Prostate gland (tissue), 2 donors: ENCODE data around the gene SLN. TPM values are rescaled to one million over a fixed set of nuclear protein-coding genes. Genes with fewer than 3 reads are reported as not detected.

ENCODE experiments used
- DNase-seq: peaks from one replicate; pipeline ENCODE4 v3.0.0-alpha.2; 2019; ENCODE audit warnings: low spot score
- H3K27ac ChIP-seq, 2 donors: fragments of 200-600 bp; sonication (generic); 2 replicates each; pipeline ENCODE4 v1.5.1; 2017 to 2019
- H3K27me3 ChIP-seq: fragments of 200-600 bp; sonication (generic); replicated peaks from 2 replicates; pipeline ENCODE4 v1.5.1; 2019; ENCODE audit not compliant: insufficient read depth
- H3K36me3 ChIP-seq, 2 donors: fragments of 200-600 bp; sonication (generic); 1 replicate in 1 of 2; 2 replicates in 1 of 2; pipeline versions ENCODE4 v1.5.1 to v1.8.1; 2017 to 2019
- H3K4me1 ChIP-seq: fragments of 200-600 bp; sonication (generic); replicated peaks from 2 replicates; pipeline ENCODE4 v1.5.1; 2019
- H3K4me3 ChIP-seq, 2 donors: fragments of 200-600 bp; sonication (generic); 2 replicates each; pipeline ENCODE4 v1.5.1; 2017 to 2019
- H3K9me3 ChIP-seq: fragments of 200-600 bp; sonication (generic); 2 replicates; pipeline ENCODE4 v1.5.1; 2017
- CTCF ChIP-seq, 4 experiments: fragments of 200-600 bp in 2 of 4; fragments of 450-650 bp in 2 of 4; sonication (generic) in 2 of 4; IDR thresholded peaks; 1 replicate in 3 of 4; 2 replicates in 1 of 4; pipeline ENCODE4 v1.5.1; 2016 to 2019; ENCODE audit warnings: antibody characterized with exemption in 4 of 4, mild to moderate bottlenecking in 2 of 4, moderate library complexity in 2 of 4
- POLR2A ChIP-seq: fragments of 450-650 bp; IDR thresholded peaks from one replicate; pipeline ENCODE4 v1.6.1; 2016; ENCODE audit warnings: antibody characterized with exemption, mild to moderate bottlenecking
- POLR2AphosphoS5 ChIP-seq: sonication (generic); formaldehyde crosslinking; IDR thresholded peaks from one replicate; pipeline ENCODE4 v1.6.1; 2017; ENCODE audit warnings: antibody characterized with exemption
- WGBS: methylation state at CpG from one replicate; pipeline ENCODE4 v1.1.5; 2018; 5-methylcytosine and 5-hydroxymethylcytosine counted together
- intact Hi-C: fragments of 100-400 bp; cut with DNase I; formaldehyde crosslinking; loops from one replicate; pipeline ENCODE4 v1.14.2; 2022
- total RNA-seq, 2 donors: library from RNA; depleted of rRNA; stranded (reverse); fragments of >200 nt; gene quantifications; one replicate each; pipeline ENCODE4 v1.1.0, GENCODE V29; 2016

The SLN gene
- total RNA-seq, 2 donors from 2014 or later: 9.1 TPM; not detected in 1

GRCh38 chr11:107691000-107691750, 20.7 kb downstream of the SLN start:
- no peak for TF ChIP-seq POLR2AphosphoS5
- no peak for TF ChIP-seq POLR2A
- no peak for TF ChIP-seq CTCF (IDR thresholded peaks at IDR 0.05)
- Histone ChIP-seq H3K27ac (no peak overlapping the region), H3K36me3 (no peaks in the 10 kb centered on the region), H3K4me3 (no peak overlapping the region), H3K27me3 (no peaks in the 10 kb centered on the region), H3K4me1 (no peaks in the 10 kb centered on the region), H3K9me3 (no peaks in the 10 kb centered on the region)
- intact Hi-C loops: no loop called here
- 11% methylated on average over 3 of the region's 3 CpGs for WGBS
- no peak for DNase-seq

GRCh38 chr11:107689317-107690202, 22.3 kb downstream of the SLN start:
- DNase-seq: peak; percentile 60
- Histone ChIP-seq H3K4me1 (no peaks in the 10 kb centered on the region), H3K4me3 (no peak overlapping the region), H3K27ac (no peak overlapping the region), H3K27me3 (no peaks in the 10 kb centered on the region), H3K36me3 (no peaks in the 10 kb centered on the region), H3K9me3 (no peaks in the 10 kb centered on the region)
- peak; percentile 26 to 57 (median 53) for TF ChIP-seq CTCF (IDR thresholded peaks at IDR 0.05)
- TF ChIP-seq POLR2A: no peak
- intact Hi-C loops: loop anchor here (5.0 kb wide), 2 partner anchors 112 to 127 kb away; no protein-coding TSS in a partner anchor
- 45% methylated on average over 11 of the region's 11 CpGs for WGBS

- intact Hi-C loops: loop anchor here (5.0 kb wide), 2 partner anchors 111 to 126 kb away; no protein-coding TSS in a partner anchor
- Histone ChIP-seq H3K36me3 (no peaks in the 10 kb centered on the region), H3K9me3 (no peaks in the 10 kb centered on the region), H3K4me3 (no peak overlapping the region), H3K27ac (no peak overlapping the region), H3K4me1 (no peaks in the 10 kb centered on the region), H3K27me3 (no peaks in the 10 kb centered on the region)
- 68% methylated on average over 6 of the region's 6 CpGs for WGBS
- TF ChIP-seq POLR2A (no peak), POLR2AphosphoS5 (no peak), CTCF (IDR thresholded peaks at IDR 0.05) (no peak)
- DNase-seq: no peak
Observed at GRCh38 chr11:107688322-107688918, 23.4 kb downstream of the SLN start.

DNA sequence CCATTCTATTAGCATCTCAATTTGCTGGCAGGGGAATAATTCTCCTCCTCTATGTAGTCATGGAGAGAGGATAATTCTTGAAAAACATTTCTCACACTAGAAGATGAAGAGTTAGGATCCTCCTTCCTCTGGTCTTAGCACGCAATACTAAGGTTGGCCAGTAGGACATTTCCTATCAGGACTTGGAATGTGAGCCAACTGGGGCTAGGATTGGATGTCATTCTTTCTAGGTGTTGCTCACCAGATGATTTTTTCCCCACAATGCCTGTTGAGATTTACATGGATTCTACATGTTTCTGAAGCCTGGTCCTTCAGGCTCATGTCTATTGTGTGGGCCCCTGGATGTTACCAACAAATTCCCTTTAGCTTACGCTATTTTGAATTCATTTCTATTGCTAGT, 28.0 kb downstream of the SLN start:
- DNase-seq: no peak
- no peak for TF ChIP-seq POLR2A
- TF ChIP-seq CTCF (IDR thresholded peaks at IDR 0.05): peak in 1 of 4 experiments; percentile 21
- no peak for TF ChIP-seq POLR2AphosphoS5
- Histone ChIP-seq H3K36me3 (no peaks in the 10 kb centered on the region), H3K27me3 (no peaks in the 10 kb centered on the region), H3K4me1 (no peaks in the 10 kb centered on the region), H3K4me3 (no peak overlapping the region), H3K27ac (no peak overlapping the region), H3K9me3 (no peaks in the 10 kb centered on the region)
- WGBS: 93% methylated on average over 2 of the region's 2 CpGs
- intact Hi-C loops: no loop called here
